HTR-8/SVneo (cell line): ENCODE results near the gene TTC3.

Source experiments
- DNase-seq: peaks from one replicate; pipeline ENCODE4 v3.0.0; 2011; ENCODE audit warnings: low spot score, mixed read lengths; ENCODE audit not compliant: insufficient read length
- FAIRE-seq: peaks from 2 replicates; lab custom pipeline; 2011; peaks lifted over from hg19 to GRCh38; lab: Jason Lieb, UNC

The TTC3 gene

GRCh38 chr21:37237346-37237745 is 164.3 kb downstream of the TTC3 start:
- no peak for FAIRE-seq
- no peak for DNase-seq

DNA sequence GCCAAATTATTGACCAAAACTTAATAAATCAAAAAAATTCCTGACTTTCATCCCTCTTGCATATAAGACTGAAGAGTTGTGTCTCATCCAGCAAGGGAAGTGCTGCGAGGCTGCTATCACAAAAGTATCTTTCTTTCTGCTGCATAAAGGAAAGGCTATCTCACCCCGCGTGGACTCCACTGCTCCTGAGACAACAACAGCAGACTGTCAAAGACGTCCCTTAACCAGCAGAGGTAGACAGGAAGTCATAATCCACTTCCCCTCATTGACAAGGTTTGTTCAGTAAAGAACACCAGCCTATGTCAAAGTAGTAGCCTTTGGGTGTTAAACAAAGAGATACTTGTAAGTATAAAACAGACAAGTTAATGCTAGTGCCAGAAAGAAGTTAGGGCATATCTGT is 164.7 kb downstream of the TTC3 start:
- DNase-seq: no peak
- FAIRE-seq: no peak

GRCh38 chr21:37240978-37241377 is 167.9 kb downstream of the TTC3 start:
- DNase-seq (no peak), FAIRE-seq (no peak)

DNA sequence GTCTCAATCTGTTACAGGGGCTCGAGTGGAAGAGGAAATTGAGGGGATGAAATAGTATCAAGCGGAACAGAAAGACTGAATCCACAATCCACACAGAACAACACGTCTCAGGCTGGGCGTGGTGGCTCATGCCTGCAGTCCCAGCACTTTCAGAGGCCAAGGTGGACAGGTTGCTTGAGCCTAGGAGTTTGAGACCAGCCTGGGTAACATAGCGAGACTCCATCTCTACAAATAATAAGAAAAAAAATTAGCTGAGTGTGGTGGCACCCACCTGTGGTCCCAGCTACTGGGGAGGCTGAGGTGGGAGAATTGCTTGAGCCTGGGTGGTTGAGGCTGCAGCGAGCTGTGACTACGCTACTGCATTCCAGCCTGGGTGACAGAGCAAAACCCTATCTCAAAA is 168.4 kb downstream of the TTC3 start:
- DNase-seq: no peak
- FAIRE-seq: no peak

- DNase-seq (no peak), FAIRE-seq (no peak)
These were observed 170.9 kb downstream of the TTC3 start for GRCh38 chr21:37243961-37244360.

DNA sequence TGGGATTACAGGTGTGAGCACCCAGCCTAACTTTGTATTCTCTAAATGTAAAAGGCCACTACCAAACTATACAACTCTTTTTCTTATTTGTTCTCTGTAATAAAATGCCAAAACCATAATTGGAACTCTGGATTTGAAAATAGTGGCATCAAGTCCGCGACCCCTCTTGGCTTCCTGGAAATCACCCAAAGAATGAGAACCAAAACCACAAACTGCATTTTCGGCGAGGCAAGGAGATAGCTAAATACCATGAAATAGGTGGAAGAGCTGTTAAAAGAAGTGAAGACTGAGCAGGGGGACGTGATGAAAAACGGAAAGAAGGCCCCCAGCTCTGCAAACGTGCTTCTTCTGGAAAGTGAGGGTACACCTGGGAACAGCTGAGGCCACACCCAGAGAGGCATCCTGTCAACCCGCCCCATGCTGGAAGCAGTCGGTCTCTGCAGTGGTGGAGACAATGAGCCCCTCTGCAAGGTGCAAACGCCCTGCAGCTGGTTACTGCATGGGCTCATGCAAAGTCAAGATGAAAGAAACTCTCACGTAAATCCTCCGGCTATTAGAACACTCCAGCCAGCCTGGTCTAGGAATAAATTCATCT is 171.5 kb downstream of the TTC3 start:
- FAIRE-seq: no peak
- DNase-seq: no peak

DNA sequence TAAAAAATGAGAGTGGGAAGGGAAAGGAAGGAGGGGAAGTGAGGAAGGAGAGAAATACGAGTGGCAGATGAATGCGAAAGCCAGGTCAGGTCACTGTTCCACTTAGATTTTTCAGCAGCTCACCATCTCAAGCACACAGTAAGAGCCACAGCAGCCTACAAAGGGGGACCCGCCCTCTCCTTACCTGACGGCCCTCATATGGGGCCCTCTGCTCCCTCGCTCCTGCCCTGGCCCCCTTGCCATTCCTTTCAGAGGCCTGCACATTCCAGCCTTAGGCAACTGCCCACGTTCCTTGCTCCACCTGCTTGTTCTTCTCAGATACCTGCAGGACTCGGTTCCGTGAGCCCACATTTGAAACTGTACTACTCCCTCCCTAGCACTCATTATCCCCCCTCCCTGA is 172.1 kb downstream of the TTC3 start:
- FAIRE-seq: no peak
- DNase-seq: no peak

- FAIRE-seq (no peak), DNase-seq (no peak)
These were observed 175.2 kb downstream of the TTC3 start for GRCh38 chr21:37248298-37248697.

DNA sequence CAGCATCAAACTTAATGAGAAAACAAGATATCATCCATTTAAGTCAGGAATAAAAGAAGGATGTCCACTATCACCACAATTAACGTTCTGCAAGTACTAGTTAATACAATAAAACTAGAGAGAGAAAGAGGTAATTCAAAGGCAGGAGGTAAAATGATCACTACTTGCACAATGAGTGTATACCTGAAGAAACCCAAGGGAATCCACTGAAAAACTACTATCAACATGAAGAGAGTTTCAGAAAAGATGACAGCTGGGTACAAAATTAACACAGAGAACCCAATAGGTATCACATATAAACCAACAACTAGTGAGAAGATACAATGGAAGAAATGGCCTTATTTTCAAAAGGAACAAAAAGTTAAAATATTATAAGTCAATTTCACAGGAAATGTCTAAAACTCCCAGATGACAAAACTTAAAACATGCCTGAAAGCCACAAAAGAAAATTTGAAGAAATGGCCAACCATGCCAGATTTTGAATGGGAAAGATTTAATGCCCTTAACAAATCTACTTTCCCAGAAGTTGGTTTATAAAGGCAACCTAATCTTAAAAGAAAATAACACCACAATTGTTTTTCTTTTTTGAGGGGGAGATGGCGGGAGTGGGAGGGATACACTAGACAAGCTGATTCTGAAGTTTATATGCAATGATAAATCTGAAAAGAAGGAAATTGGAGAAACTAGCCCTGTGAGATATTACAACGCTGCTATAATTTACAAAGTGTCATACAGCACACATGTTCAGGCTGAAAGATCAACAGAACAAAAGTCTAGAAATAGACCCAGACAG is 176.3 kb downstream of the TTC3 start:
- no peak for DNase-seq
- no peak for FAIRE-seq

GRCh38 chr21:37251294-37251634 is 178.2 kb downstream of the TTC3 start:
- FAIRE-seq (no peak), DNase-seq (no peak)
